Gastrocnemius medialis (tissue), 4 donors: Measurements from ENCODE around the gene DIO3.

ENCODE experiments used
- CTCF ChIP-seq, 5 experiments: fragments of 450-650 bp in 3 of 5; fragments of 200-600 bp in 2 of 5; sonication (generic) in 2 of 5; IDR thresholded peaks in 4 of 5; conservative IDR thresholded peaks in 1 of 5; 1 replicate in 4 of 5; 2 replicates in 1 of 5; pipeline ENCODE4 v1.5.1; 2016 to 2019; ENCODE audit warnings: antibody characterized with exemption in 5 of 5, mild to moderate bottlenecking in 3 of 5, moderate library complexity in 3 of 5
- POLR2A ChIP-seq, 2 donors: fragments of 450-650 bp; IDR thresholded peaks; one replicate each; pipeline ENCODE4 v1.6.1; 2017; ENCODE audit warnings: antibody characterized with exemption in 2 of 2, mild to moderate bottlenecking in 2 of 2, moderate library complexity in 2 of 2

- no peak for TF ChIP-seq POLR2A (IDR thresholded peaks at IDR 0.05)
- TF ChIP-seq CTCF (IDR thresholded peaks at IDR 0.05 in 4 of 5, conservative IDR thresholded peaks at IDR 0.05 in 1 of 5): no peak
These were observed 25.5 kb upstream of the DIO3 start for GRCh38 chr14:101535701-101536207.
